Subcutaneous abdominal adipose tissue (tissue), 5 donors: ENCODE results near the gene SAMD4A.

Experiments
- H3K27ac ChIP-seq: one replicate; pipeline ENCODE4 v1.7.0; 2013; ENCODE audit warnings: low read depth, mild to moderate bottlenecking, inconsistent platforms, low read length, moderate library complexity
- H3K27me3 ChIP-seq, 5 donors: one replicate each; pipeline ENCODE4 v1.7.0; 2013; ENCODE audit warnings: low read length in 5 of 5, inconsistent platforms in 1 of 5; ENCODE audit not compliant: control insufficient read depth in 5 of 5, insufficient read depth in 4 of 5
- H3K36me3 ChIP-seq, 5 donors: one replicate each; pipeline ENCODE4 v1.7.0; 2013; ENCODE audit warnings: low read length in 5 of 5; ENCODE audit not compliant: control insufficient read depth in 5 of 5, insufficient read depth in 5 of 5
- H3K4me1 ChIP-seq, 5 donors: one replicate each; pipeline ENCODE4 v1.7.0; 2013; ENCODE audit warnings: low read length in 5 of 5, mild to moderate bottlenecking in 3 of 5, moderate library complexity in 1 of 5; ENCODE audit not compliant: control insufficient read depth in 5 of 5, insufficient read depth in 5 of 5
- H3K4me3 ChIP-seq, 5 donors: one replicate each; pipeline ENCODE4 v1.7.0; 2013; ENCODE audit warnings: low read length in 5 of 5, low read depth in 1 of 5
- H3K9ac ChIP-seq, 5 donors: one replicate each; pipeline ENCODE4 v1.7.0; 2013; ENCODE audit warnings: low read length in 5 of 5, mild to moderate bottlenecking in 4 of 5, moderate library complexity in 3 of 5
- H3K9me3 ChIP-seq, 5 donors: one replicate each; pipeline ENCODE4 v1.7.0; 2013; ENCODE audit warnings: low read length in 5 of 5; ENCODE audit not compliant: control insufficient read depth in 5 of 5
- donor health status: healthy.
- donor health status: healthy.
- donor health status: healthy.
- donor health status: healthy.
- donor health status: healthy.

The SAMD4A gene

GRCh38 chr14:54625112-54625511 lies 58.2 kb downstream of the SAMD4A start:
- Histone ChIP-seq H3K9me3 (no peaks in the 10 kb centered on the region), H3K36me3 (no peaks in the 10 kb centered on the region), H3K9ac (no peak overlapping the region), H3K4me3 (no peak overlapping the region), H3K4me1 (peaks cover 3 to 50% (median 40%) of the 10 kb centered on the region in 5 donors), H3K27ac (no peak overlapping the region), H3K27me3 (no peaks in the 10 kb centered on the region)

- no peaks in the 10 kb centered on the region for H3K9me3 ChIP-seq
- peak overlapping the region in 4 of 5 donors; percentile 27 to 62 (median 46) for H3K4me3 ChIP-seq
- peak overlapping the region; percentile 87 for H3K27ac ChIP-seq
- H3K36me3 ChIP-seq: no peaks in the 10 kb centered on the region
- peaks cover 3 to 53% (median 32%) of the 10 kb centered on the region in 5 donors for H3K4me1 ChIP-seq
- no peaks in the 10 kb centered on the region for H3K27me3 ChIP-seq
- peak overlapping the region in 4 of 5 donors; percentile 37 to 74 (median 64) for H3K9ac ChIP-seq
Observed at GRCh38 chr14:54627219-54627539, 60.3 kb downstream of the SAMD4A start.

GRCh38 chr14:54627540-54628363 lies 60.8 kb downstream of the SAMD4A start:
- Histone ChIP-seq H3K27ac (peak overlapping the region; percentile 87), H3K27me3 (no peaks in the 10 kb centered on the region), H3K4me1 (peaks cover 3 to 53% (median 32%) of the 10 kb centered on the region in 5 donors), H3K9ac (peak overlapping the region; percentile 30 to 74 (median 60)), H3K4me3 (peak overlapping the region; percentile 17 to 62 (median 43)), H3K36me3 (no peaks in the 10 kb centered on the region), H3K9me3 (no peaks in the 10 kb centered on the region)

GRCh38 chr14:54629183-54629582 lies 62.3 kb downstream of the SAMD4A start:
- H3K9ac ChIP-seq: no peak overlapping the region
- H3K9me3 ChIP-seq: no peaks in the 10 kb centered on the region
- H3K27ac ChIP-seq: no peak overlapping the region
- no peak overlapping the region for H3K4me3 ChIP-seq
- H3K4me1 ChIP-seq: peaks cover 3 to 53% (median 32%) of the 10 kb centered on the region in 5 donors
- H3K36me3 ChIP-seq: no peaks in the 10 kb centered on the region
- no peaks in the 10 kb centered on the region for H3K27me3 ChIP-seq

GRCh38 chr14:54629635-54630360 lies 62.9 kb downstream of the SAMD4A start:
- no peak overlapping the region for H3K9ac ChIP-seq
- H3K9me3 ChIP-seq: no peaks in the 10 kb centered on the region
- H3K27me3 ChIP-seq: no peaks in the 10 kb centered on the region
- no peaks in the 10 kb centered on the region for H3K36me3 ChIP-seq
- H3K4me3 ChIP-seq: no peak overlapping the region
- H3K27ac ChIP-seq: no peak overlapping the region
- peaks cover 3 to 52% (median 28%) of the 10 kb centered on the region in 5 donors for H3K4me1 ChIP-seq

DNA sequence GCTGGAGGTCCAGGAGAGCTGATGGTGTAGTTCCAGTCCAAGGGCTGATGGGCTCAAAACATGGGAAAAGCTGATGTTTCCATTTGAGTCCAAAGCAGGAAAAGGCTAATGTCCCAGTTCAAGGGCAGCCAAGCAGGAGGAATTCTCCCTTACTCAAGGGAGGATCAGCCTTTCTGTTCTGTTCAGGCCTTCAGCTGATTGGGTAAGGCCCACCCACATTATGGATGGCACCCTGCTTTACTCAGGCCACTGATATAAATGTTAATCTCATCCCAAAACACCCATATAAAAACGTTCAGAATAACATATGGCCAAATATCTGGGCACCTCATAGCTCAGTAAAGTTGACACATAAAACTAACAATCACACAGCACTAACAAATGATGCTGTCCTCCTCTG lies 64.1 kb downstream of the SAMD4A start:
- H3K27me3 ChIP-seq: no peaks in the 10 kb centered on the region
- H3K4me1 ChIP-seq: peaks cover 3 to 39% (median 17%) of the 10 kb centered on the region in 5 donors
- H3K36me3 ChIP-seq: no peaks in the 10 kb centered on the region
- no peak overlapping the region for H3K27ac ChIP-seq
- no peaks in the 10 kb centered on the region for H3K9me3 ChIP-seq
- H3K4me3 ChIP-seq: no peak overlapping the region
- H3K9ac ChIP-seq: no peak overlapping the region

- peaks cover 3 to 28% (median 13%) of the 10 kb centered on the region in 5 donors for H3K4me1 ChIP-seq
Observed at GRCh38 chr14:54632452-54632851, 65.5 kb downstream of the SAMD4A start.

GRCh38 chr14:54633076-54633475 lies 66.1 kb downstream of the SAMD4A start:
- no peaks in the 10 kb centered on the region for H3K27me3 ChIP-seq
- H3K36me3 ChIP-seq: no peaks in the 10 kb centered on the region
- no peak overlapping the region for H3K4me3 ChIP-seq
- no peak overlapping the region for H3K9ac ChIP-seq
- peaks cover 3 to 21% (median 7%) of the 10 kb centered on the region in 5 donors for H3K4me1 ChIP-seq
- no peak overlapping the region for H3K27ac ChIP-seq
- no peaks in the 10 kb centered on the region for H3K9me3 ChIP-seq

More at GRCh38 chr14:54632452-54632851, 65.5 kb downstream of the SAMD4A start:
- no peak overlapping the region for H3K9ac ChIP-seq
- no peaks in the 10 kb centered on the region for H3K36me3 ChIP-seq
- no peak overlapping the region for H3K27ac ChIP-seq
- H3K4me3 ChIP-seq: no peak overlapping the region
- H3K27me3 ChIP-seq: no peaks in the 10 kb centered on the region
- no peaks in the 10 kb centered on the region for H3K9me3 ChIP-seq

DNA sequence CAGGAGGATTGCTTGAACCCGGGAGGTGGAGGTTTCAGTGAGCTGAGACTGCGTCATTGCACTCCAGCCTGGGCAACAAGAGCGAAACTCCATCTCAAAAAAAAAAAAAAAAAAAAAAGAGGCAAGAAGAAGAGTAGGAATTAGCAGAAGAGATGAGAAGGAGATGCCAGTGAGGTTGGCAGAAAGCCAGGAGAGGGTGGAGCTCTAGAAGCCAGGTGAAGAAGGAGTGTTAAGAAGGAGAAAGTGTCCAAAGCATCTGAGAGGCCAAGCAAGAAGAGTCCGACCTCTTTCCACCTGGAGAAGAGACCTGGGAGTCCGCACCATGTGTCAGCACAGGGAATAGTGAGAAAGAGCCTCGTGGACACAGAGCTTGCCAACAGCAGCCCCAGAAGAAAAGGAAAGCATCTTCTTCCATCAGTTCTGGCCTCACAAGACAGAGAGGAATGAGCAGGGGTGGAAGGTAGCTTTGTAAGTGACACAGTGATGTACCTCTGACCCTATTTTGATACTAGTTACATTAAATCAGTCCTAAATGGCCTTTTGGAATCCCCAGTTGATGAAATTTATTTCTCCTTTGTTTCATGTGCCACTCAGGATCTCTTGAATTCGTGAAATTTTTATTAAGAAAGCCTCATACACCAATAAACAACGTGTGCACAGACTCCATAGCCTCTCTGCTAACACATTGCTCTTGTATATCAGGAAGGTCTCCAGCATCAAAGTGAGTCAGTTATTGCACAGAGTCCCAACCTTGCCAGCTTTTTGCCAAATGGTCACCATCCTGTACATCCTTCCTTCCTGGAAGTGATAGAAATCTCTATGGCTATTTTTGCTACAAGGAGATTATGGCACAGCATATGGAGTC lies 70.6 kb downstream of the SAMD4A start:
- Histone ChIP-seq H3K4me1 (peaks cover 0 to 16% (median 3%) of the 10 kb centered on the region in 5 donors), H3K9ac (no peak overlapping the region), H3K36me3 (no peaks in the 10 kb centered on the region), H3K27ac (no peak overlapping the region), H3K9me3 (no peaks in the 10 kb centered on the region), H3K27me3 (no peaks in the 10 kb centered on the region), H3K4me3 (no peak overlapping the region)
